DND-41 (cell line): ENCODE results near the gene LMX1B.

Experiments used
- EZH2 ChIP-seq: IDR thresholded peaks from 3 replicates; pipeline ENCODE4 v1.6.1; 2012; ENCODE audit warnings: borderline replicate concordance, low read depth, mild to moderate bottlenecking, moderate library complexity, low read length, inconsistent platforms; ENCODE audit not compliant: severe bottlenecking
- TF ChIP-seq, protein P1 (sequence below): IDR thresholded peaks from 2 replicates; pipeline ENCODE4 v1.5.1; 2012; ENCODE audit warnings: borderline replicate concordance, low read length, moderate library complexity, mild to moderate bottlenecking; ENCODE audit not compliant: poor library complexity, severe bottlenecking; ENCODE audit errors: extremely low read depth

DNA sequence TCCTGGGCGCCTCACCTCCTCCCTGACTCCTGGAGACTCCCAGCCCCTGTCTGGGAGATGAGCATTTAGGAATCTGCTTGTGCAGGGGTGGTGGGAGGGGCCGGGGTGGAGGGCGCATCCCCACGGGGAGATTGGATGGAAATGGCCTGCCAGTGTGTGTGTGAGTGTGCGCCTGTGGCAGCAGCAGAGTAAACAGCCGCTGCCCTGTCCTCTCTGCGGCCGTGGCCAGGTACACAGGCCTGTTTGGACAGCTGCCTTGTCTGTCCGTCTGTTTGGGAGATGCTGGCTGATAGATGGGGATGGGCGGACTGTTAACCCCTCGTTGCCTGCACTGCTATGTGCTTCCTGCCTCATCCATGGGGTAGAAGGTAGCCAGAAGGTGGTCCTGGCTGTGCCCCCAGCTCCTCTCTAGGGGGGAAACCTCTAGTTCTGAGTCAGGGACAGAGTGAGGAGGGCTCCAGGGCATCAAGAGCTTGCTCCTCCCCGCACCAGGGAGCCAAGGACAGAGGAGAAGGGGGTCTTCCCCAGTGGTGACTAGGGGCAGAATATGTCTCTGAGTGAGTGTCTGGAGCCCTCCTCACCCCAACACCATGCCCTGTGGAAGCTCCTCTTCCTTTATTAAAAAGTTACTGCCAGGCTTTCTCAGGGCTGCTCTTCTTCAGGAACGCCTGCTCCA lies 60.1 kb downstream of the LMX1B start:
- TF ChIP-seq, protein P1, sequence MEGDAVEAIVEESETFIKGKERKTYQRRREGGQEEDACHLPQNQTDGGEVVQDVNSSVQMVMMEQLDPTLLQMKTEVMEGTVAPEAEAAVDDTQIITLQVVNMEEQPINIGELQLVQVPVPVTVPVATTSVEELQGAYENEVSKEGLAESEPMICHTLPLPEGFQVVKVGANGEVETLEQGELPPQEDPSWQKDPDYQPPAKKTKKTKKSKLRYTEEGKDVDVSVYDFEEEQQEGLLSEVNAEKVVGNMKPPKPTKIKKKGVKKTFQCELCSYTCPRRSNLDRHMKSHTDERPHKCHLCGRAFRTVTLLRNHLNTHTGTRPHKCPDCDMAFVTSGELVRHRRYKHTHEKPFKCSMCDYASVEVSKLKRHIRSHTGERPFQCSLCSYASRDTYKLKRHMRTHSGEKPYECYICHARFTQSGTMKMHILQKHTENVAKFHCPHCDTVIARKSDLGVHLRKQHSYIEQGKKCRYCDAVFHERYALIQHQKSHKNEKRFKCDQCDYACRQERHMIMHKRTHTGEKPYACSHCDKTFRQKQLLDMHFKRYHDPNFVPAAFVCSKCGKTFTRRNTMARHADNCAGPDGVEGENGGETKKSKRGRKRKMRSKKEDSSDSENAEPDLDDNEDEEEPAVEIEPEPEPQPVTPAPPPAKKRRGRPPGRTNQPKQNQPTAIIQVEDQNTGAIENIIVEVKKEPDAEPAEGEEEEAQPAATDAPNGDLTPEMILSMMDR = no peak
- no peak for TF ChIP-seq EZH2
